Neural cell (in vitro differentiated cells): ENCODE results near the gene FAP.

ENCODE experiments used
- EP300 ChIP-seq: fragments of 450-650 bp; conservative IDR thresholded peaks from 2 replicates; pipeline ENCODE4 v1.6.1; 2014; ENCODE audit warnings: antibody characterized with exemption, mild to moderate bottlenecking, moderate library complexity; ENCODE audit not compliant: poor library complexity, severe bottlenecking
- EZH2 ChIP-seq: fragments of 200-600, 300-800 bp; shearing (Covaris generic), sonication (generic); IDR thresholded peaks from 2 replicates; pipeline ENCODE4 v1.6.1; 2014; ENCODE audit warnings: antibody characterized with exemption, low read length, borderline replicate concordance, mild to moderate bottlenecking; ENCODE audit not compliant: insufficient read depth, poor library complexity, severe bottlenecking
- MXI1 ChIP-seq: fragments of 450-650 bp; conservative IDR thresholded peaks from 2 replicates; pipeline ENCODE4 v1.6.1; 2014; ENCODE audit warnings: antibody characterized with exemption, mild to moderate bottlenecking; ENCODE audit not compliant: poor library complexity, severe bottlenecking
- POLR2AphosphoS5 ChIP-seq: IDR thresholded peaks from 2 replicates; pipeline ENCODE4 v1.6.1; 2012
- RAD21 ChIP-seq: fragments of 450-650 bp; conservative IDR thresholded peaks from 2 replicates; pipeline ENCODE4 v1.6.1; 2014; ENCODE audit warnings: antibody characterized with exemption, mild to moderate bottlenecking, moderate library complexity
- REST ChIP-seq: IDR thresholded peaks from 2 replicates; pipeline ENCODE4 v1.6.1; 2012; ENCODE audit warnings: borderline replicate concordance
- SMC3 ChIP-seq: fragments of 450-650 bp; conservative IDR thresholded peaks from 2 replicates; pipeline ENCODE4 v1.6.1; 2014; ENCODE audit warnings: antibody characterized with exemption, mild to moderate bottlenecking, moderate library complexity; ENCODE audit not compliant: poor library complexity
- TAF1 ChIP-seq: IDR thresholded peaks from 2 replicates; pipeline ENCODE4 v1.6.1; 2012; ENCODE audit warnings: low read depth
- TF ChIP-seq, protein P1 (sequence below): fragments of 450-650 bp; IDR thresholded peaks from 2 replicates; pipeline ENCODE4 v1.5.1; 2014; ENCODE audit warnings: antibody characterized with exemption, mild to moderate bottlenecking, moderate library complexity; ENCODE audit not compliant: poor library complexity, severe bottlenecking

DNA sequence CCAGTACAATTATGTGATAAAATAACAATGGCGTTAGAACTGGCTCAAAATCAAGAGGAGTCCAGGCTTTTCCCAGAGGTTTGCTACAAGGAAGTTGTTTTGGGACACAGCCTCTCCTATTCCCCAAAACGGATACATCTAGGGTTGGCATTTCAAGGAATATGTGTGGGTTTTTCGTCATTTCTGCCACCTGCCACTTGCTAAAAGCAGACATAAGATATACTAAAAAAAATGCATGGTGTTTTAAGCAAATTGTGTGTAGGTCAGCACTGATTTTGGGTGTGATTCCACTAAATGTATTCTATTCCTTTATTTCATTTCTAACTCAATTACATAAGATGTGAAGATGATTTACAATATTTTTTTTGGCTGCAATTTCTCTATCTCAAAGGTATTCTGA, 54.8 kb downstream of the FAP start:
- TF ChIP-seq, protein P1, sequence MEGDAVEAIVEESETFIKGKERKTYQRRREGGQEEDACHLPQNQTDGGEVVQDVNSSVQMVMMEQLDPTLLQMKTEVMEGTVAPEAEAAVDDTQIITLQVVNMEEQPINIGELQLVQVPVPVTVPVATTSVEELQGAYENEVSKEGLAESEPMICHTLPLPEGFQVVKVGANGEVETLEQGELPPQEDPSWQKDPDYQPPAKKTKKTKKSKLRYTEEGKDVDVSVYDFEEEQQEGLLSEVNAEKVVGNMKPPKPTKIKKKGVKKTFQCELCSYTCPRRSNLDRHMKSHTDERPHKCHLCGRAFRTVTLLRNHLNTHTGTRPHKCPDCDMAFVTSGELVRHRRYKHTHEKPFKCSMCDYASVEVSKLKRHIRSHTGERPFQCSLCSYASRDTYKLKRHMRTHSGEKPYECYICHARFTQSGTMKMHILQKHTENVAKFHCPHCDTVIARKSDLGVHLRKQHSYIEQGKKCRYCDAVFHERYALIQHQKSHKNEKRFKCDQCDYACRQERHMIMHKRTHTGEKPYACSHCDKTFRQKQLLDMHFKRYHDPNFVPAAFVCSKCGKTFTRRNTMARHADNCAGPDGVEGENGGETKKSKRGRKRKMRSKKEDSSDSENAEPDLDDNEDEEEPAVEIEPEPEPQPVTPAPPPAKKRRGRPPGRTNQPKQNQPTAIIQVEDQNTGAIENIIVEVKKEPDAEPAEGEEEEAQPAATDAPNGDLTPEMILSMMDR = no peak
- TF ChIP-seq EP300 (no peak), RAD21 (no peak), POLR2AphosphoS5 (no peak), TAF1 (no peak), MXI1 (no peak), REST (no peak), EZH2 (no peak), SMC3 (no peak)
